AG04450 (cell line): ENCODE measurements around the gene HK3. TPM values are rescaled to one million over a fixed set of nuclear protein-coding genes. Genes with fewer than 3 reads are reported as not detected.

Experiments used
- CTCF ChIA-PET: fragments of 300-600, 350-600 bp; formaldehyde crosslinking; extraction: SDS; loops from one replicate; lab custom pipeline; 2022; ENCODE audit warnings: antibody characterized with exemption, inconsistent platforms; lab: Charles Lee
- POLR2A ChIA-PET: fragments of 350-600 bp; formaldehyde crosslinking; extraction: SDS; loops from one replicate; lab custom pipeline; 2021; ENCODE audit warnings: antibody characterized with exemption, inconsistent platforms; lab: Yijun Ruan, JAX
- DNase-seq: peaks from one replicate; pipeline ENCODE4 v3.0.0-alpha.2; 2011; ENCODE audit warnings: low read depth, low spot score
- H3K27ac ChIP-seq: one replicate; pipeline ENCODE4 v1.5.1; 2012; ENCODE audit warnings: low read depth, low read length, control low read depth
- H3K27me3 ChIP-seq: one replicate; pipeline ENCODE4 v1.6.0; 2012; ENCODE audit warnings: low read length; ENCODE audit not compliant: control insufficient read depth, insufficient read depth
- H3K4me3 ChIP-seq: 2 replicates; pipeline ENCODE4 v1.5.1; 2011; ENCODE audit warnings: mild to moderate bottlenecking, low read depth, low read length, control low read depth
- H3K9me3 ChIP-seq: 2 replicates; pipeline ENCODE4 v1.5.1; 2012; ENCODE audit warnings: low read length; ENCODE audit not compliant: control insufficient read depth, insufficient read depth
- CTCF ChIP-seq: IDR thresholded peaks from 2 replicates; pipeline ENCODE4 v1.5.1; 2011; ENCODE audit warnings: low read depth, low read length, control low read depth, inconsistent platforms
- polyA plus RNA-seq: library from polyadenylated mRNA; depleted of rRNA; stranded (reverse); fragments of >200 nt; gene quantifications from 2 replicates; pipeline ENCODE4 v1.2.3, GENCODE V29; 2011

The HK3 gene
- polyA plus RNA-seq, 1 experiment = not detected

- H3K4me3 ChIP-seq = no peak overlapping the region
- no peak for TF ChIP-seq CTCF
- ChIA-PET POLR2A (no interaction called here), CTCF (no interaction called here)
- H3K27me3 ChIP-seq = peaks cover 44% of the 10 kb centered on the region
- no peak overlapping the region for H3K27ac ChIP-seq
- DNase-seq = no peak
- no peaks in the 10 kb centered on the region for H3K9me3 ChIP-seq
Observed at GRCh38 chr5:176856746-176857145, 42.4 kb downstream of the HK3 start.

- Histone ChIP-seq H3K27me3 (peaks cover 45% of the 10 kb centered on the region), H3K4me3 (no peak overlapping the region), H3K9me3 (no peaks in the 10 kb centered on the region), H3K27ac (no peak overlapping the region)
- no peak for DNase-seq
- CTCF ChIA-PET = no interaction called here
- POLR2A ChIA-PET = no interaction called here
- TF ChIP-seq CTCF = no peak
Observed at GRCh38 chr5:176855598-176855997, 43.5 kb downstream of the HK3 start.

GRCh38 chr5:176854164-176854563 is 45.0 kb downstream of the HK3 start:
- H3K9me3 ChIP-seq = no peaks in the 10 kb centered on the region
- no peak for DNase-seq
- CTCF ChIA-PET = no interaction called here
- TF ChIP-seq CTCF = no peak
- H3K27ac ChIP-seq = no peak overlapping the region
- peaks cover 42% of the 10 kb centered on the region for H3K27me3 ChIP-seq
- H3K4me3 ChIP-seq = no peak overlapping the region
- POLR2A ChIA-PET = no interaction called here

GRCh38 chr5:176853151-176853778 is 45.9 kb downstream of the HK3 start:
- no peaks in the 10 kb centered on the region for H3K9me3 ChIP-seq
- CTCF ChIA-PET = no interaction called here
- POLR2A ChIA-PET = no interaction called here
- no peak overlapping the region for H3K4me3 ChIP-seq
- no peak for TF ChIP-seq CTCF
- peaks cover 40% of the 10 kb centered on the region for H3K27me3 ChIP-seq
- no peak for DNase-seq
- no peak overlapping the region for H3K27ac ChIP-seq

GRCh38 chr5:176851871-176852658 is 47.1 kb downstream of the HK3 start:
- no peak for DNase-seq
- TF ChIP-seq CTCF = no peak
- Histone ChIP-seq H3K27me3 (peaks cover 40% of the 10 kb centered on the region), H3K27ac (no peak overlapping the region), H3K4me3 (no peak overlapping the region), H3K9me3 (no peaks in the 10 kb centered on the region)
- POLR2A ChIA-PET = no interaction called here
- CTCF ChIA-PET = interaction anchor here (1.0 kb wide), 1 partner anchor 191 kb away, joined by 3 read pairs; no protein-coding TSS in a partner anchor
